GM06990 (cell line): ENCODE data around the gene PRR5.

Experiments used
- DNase-seq: peaks from one replicate; pipeline ENCODE4 v3.0.0-alpha.2; 2011; ENCODE audit not compliant: insufficient read length; ENCODE audit errors: extremely low read depth
- H3K27me3 ChIP-seq: replicated peaks from 2 replicates; pipeline ENCODE4 v1.6.0; 2011; ENCODE audit warnings: low read length; ENCODE audit not compliant: control insufficient read depth, insufficient read depth
- H3K36me3 ChIP-seq: 2 replicates; pipeline ENCODE4 v1.5.1; 2011; ENCODE audit warnings: low read length; ENCODE audit not compliant: control insufficient read depth, insufficient read depth
- H3K4me3 ChIP-seq: replicated peaks from 2 replicates; pipeline ENCODE4 v1.5.1; 2011; ENCODE audit warnings: low read depth, mild to moderate bottlenecking, control low read depth, low read length
- CTCF ChIP-seq: IDR thresholded peaks from 2 replicates; pipeline ENCODE4 v1.5.1; 2011; ENCODE audit warnings: low read length, control low read depth, mild to moderate bottlenecking, inconsistent platforms; ENCODE audit not compliant: insufficient read depth, poor library complexity, severe bottlenecking

The PRR5 gene

GRCh38 chr22:44761025-44761424 lies 59.0 kb downstream of the PRR5 start:
- Histone ChIP-seq H3K4me3 (no peak overlapping the region), H3K36me3 (no peaks in the 10 kb centered on the region), H3K27me3 (no peaks in the 10 kb centered on the region)
- no peak for DNase-seq
- TF ChIP-seq CTCF: no peak

GRCh38 chr22:44764373-44764772 lies 62.4 kb downstream of the PRR5 start:
- no peak for TF ChIP-seq CTCF
- DNase-seq: no peak
- H3K36me3 ChIP-seq: no peaks in the 10 kb centered on the region
- no peaks in the 10 kb centered on the region for H3K27me3 ChIP-seq
- no peak overlapping the region for H3K4me3 ChIP-seq

GRCh38 chr22:44764974-44765373 lies 63.0 kb downstream of the PRR5 start:
- DNase-seq: no peak
- Histone ChIP-seq H3K27me3 (no peaks in the 10 kb centered on the region), H3K36me3 (no peaks in the 10 kb centered on the region), H3K4me3 (no peak overlapping the region)
- no peak for TF ChIP-seq CTCF

GRCh38 chr22:44765571-44766285 lies 63.7 kb downstream of the PRR5 start:
- Histone ChIP-seq H3K27me3 (no peaks in the 10 kb centered on the region), H3K36me3 (no peaks in the 10 kb centered on the region), H3K4me3 (no peak overlapping the region)
- DNase-seq: no peak
- TF ChIP-seq CTCF: no peak

GRCh38 chr22:44773082-44773481 lies 71.1 kb downstream of the PRR5 start:
- Histone ChIP-seq H3K27me3 (no peaks in the 10 kb centered on the region), H3K4me3 (no peak overlapping the region), H3K36me3 (no peaks in the 10 kb centered on the region)
- TF ChIP-seq CTCF: no peak
- no peak for DNase-seq

- H3K27me3 ChIP-seq: no peaks in the 10 kb centered on the region; the same call in 1 of the 2 replicates
- DNase-seq: no peak
- no peak overlapping the region for H3K4me3 ChIP-seq
- no peak for TF ChIP-seq CTCF
- no peaks in the 10 kb centered on the region for H3K36me3 ChIP-seq
Observed at GRCh38 chr22:44775862-44776261, 73.9 kb downstream of the PRR5 start.
